HepG2 (cell line): Measurements from ENCODE around the gene ZFAND3. TPM values are rescaled to one million over a fixed set of nuclear protein-coding genes. Genes with fewer than 3 reads are reported as not detected.
A peak's percentile ranks its signal among the peaks of the same experiment; 100 is the strongest.

ENCODE experiments used
- ATF5 ChIP-seq: sonication (generic); formaldehyde crosslinking; IDR thresholded peaks from 2 replicates; pipeline ENCODE4 v1.4.0; 2020; ENCODE audit warnings: mild to moderate bottlenecking, low read depth, missing genetic modification reagents
- DRAP1 ChIP-seq: IDR thresholded peaks from 2 replicates; pipeline ENCODE4 v1.6.1; 2016; ENCODE audit warnings: missing genetic modification reagents, missing compliant biosample characterization
- EP300 ChIP-seq, 3 experiments: sonication (generic) in 1 of 3; formaldehyde crosslinking in 1 of 3; IDR thresholded peaks; 2 replicates each; pipeline versions ENCODE4 v1.5.1 to v1.6.1; 2011 to 2020; ENCODE audit warnings: low read depth in 2 of 3, low read length in 2 of 3, borderline replicate concordance in 1 of 3, improper control_type of control experiment in 1 of 3, mild to moderate bottlenecking in 1 of 3, missing genetic modification reagents in 1 of 3, moderate library complexity in 1 of 3
- HNF4A ChIP-seq: sonication (generic); formaldehyde crosslinking; IDR thresholded peaks from 2 replicates; pipeline ENCODE4 v1.4.0; 2020; ENCODE audit warnings: missing genetic modification reagents
- JUND ChIP-seq: sonication (generic); formaldehyde crosslinking; IDR thresholded peaks from 2 replicates; pipeline ENCODE4 v1.8.0; 2022; ENCODE audit warnings: mild to moderate bottlenecking, missing genetic modification reagents
- LRRFIP1 ChIP-seq: sonication (generic); formaldehyde crosslinking; conservative IDR thresholded peaks from 2 replicates; pipeline ENCODE4 v1.4.0; 2020; ENCODE audit warnings: missing genetic modification reagents
- NCOA5 ChIP-seq: sonication (generic); formaldehyde crosslinking; IDR thresholded peaks from 2 replicates; pipeline ENCODE4 v1.4.0; 2020; ENCODE audit warnings: missing genetic modification reagents
- PPARG ChIP-seq: conservative IDR thresholded peaks from 2 replicates; pipeline ENCODE4 v1.6.1; 2016; ENCODE audit warnings: missing biosample characterization, missing genetic modification reagents
- RARA ChIP-seq: IDR thresholded peaks from 2 replicates; pipeline ENCODE4 v1.6.1; 2016; ENCODE audit warnings: missing genetic modification reagents, missing compliant biosample characterization
- REST ChIP-seq, 2 experiments: IDR thresholded peaks; 2 replicates each; pipeline ENCODE4 v1.6.1; 2011 to 2012; ENCODE audit warnings: low read length in 2 of 2, borderline replicate concordance in 1 of 2, low read depth in 1 of 2, mild to moderate bottlenecking in 1 of 2, moderate library complexity in 1 of 2
- RXRB ChIP-seq: IDR thresholded peaks from 2 replicates; pipeline ENCODE4 v1.6.1; 2016; ENCODE audit warnings: borderline replicate concordance, missing genetic modification reagents, missing compliant biosample characterization
- SAP130 ChIP-seq: IDR thresholded peaks from 2 replicates; pipeline ENCODE4 v1.6.1; 2016; ENCODE audit warnings: low read depth
- SPEN ChIP-seq: sonication (generic); formaldehyde crosslinking; IDR thresholded peaks from 2 replicates; pipeline ENCODE4 v1.5.1; 2020; ENCODE audit warnings: low read depth, mild to moderate bottlenecking, missing genetic modification reagents
- USF2 ChIP-seq, 2 experiments: sonication (generic) in 1 of 2; formaldehyde crosslinking in 1 of 2; IDR thresholded peaks; 2 replicates each; pipeline versions ENCODE4 v1.5.1 to v1.6.1; 2011 to 2020; ENCODE audit warnings: borderline replicate concordance in 1 of 2, low read depth in 1 of 2, low read length in 1 of 2, mild to moderate bottlenecking in 1 of 2, missing genetic modification reagents in 1 of 2, moderate library complexity in 1 of 2
- ZBTB1 ChIP-seq: sonication (generic); formaldehyde crosslinking; IDR thresholded peaks from 2 replicates; pipeline ENCODE4 v1.4.0; 2020; ENCODE audit warnings: missing genetic modification reagents, borderline replicate concordance
- ZNF205 ChIP-seq: IDR thresholded peaks from 2 replicates; pipeline ENCODE4 v1.6.1; 2018; ENCODE audit warnings: missing biosample characterization, missing genetic modification reagents
- ZNF235 ChIP-seq: sonication (generic); formaldehyde crosslinking; IDR thresholded peaks from 2 replicates; pipeline ENCODE4 v1.8.1; 2023; ENCODE audit warnings: mild to moderate bottlenecking, missing genetic modification reagents, borderline replicate concordance
- ZNF30 ChIP-seq: sonication (generic); formaldehyde crosslinking; IDR thresholded peaks from 2 replicates; pipeline ENCODE4 v1.5.0; 2020; ENCODE audit warnings: mild to moderate bottlenecking, missing genetic modification reagents
- ZNF792 ChIP-seq: IDR thresholded peaks from 2 replicates; pipeline ENCODE4 v1.6.1; 2016
- polyA plus RNA-seq, 8 experiments: library from polyadenylated mRNA; depleted of rRNA in 3 of 8; stranded (reverse) in 7 of 8; unstranded in 1 of 8; fragments of >200 nt; fragmentation: Illumina TruSeq in 4 of 8; extraction: Trizol in 4 of 8; gene quantifications; 2 replicates each; pipeline versions ENCODE4 v1.2.1 to v1.2.3, GENCODE V29; 2011 to 2016; ENCODE audit warnings: low read depth in 4 of 8, missing spikeins in 1 of 8, mixed read lengths in 1 of 8; ENCODE audit not compliant: insufficient read depth in 1 of 8
- total RNA-seq, 5 experiments: library from RNA; depleted of rRNA; stranded (reverse); fragments of >200 nt; fragmentation: Illumina TruSeq; extraction: Trizol; gene quantifications; 2 replicates each; pipeline ENCODE4 v1.2.3, GENCODE V29; 2016; ENCODE audit warnings: low read depth in 1 of 5

The ZFAND3 gene
- total and polyA plus RNA-seq, 2 of the 13 experiments (the other 11 are each of a cell fraction or from before 2014, with no cell fraction given), result 16.4 to 17.1 TPM

GRCh38 chr6:37816599-37817375, 2.7 kb upstream of the ZFAND3 start (continued):
- no peak for TF ChIP-seq REST (IDR thresholded peaks at IDR 0.05; ENCODE audit: borderline replicate concordance in 1 of 2, low read depth in 1 of 2, low read length in 2 of 2)
- TF ChIP-seq USF2 (IDR thresholded peaks at IDR 0.05; ENCODE audit: low read depth, low read length), result no peak
- TF ChIP-seq USF2 (CRISPR knock-in tag; IDR thresholded peaks at IDR 0.05; ENCODE audit: borderline replicate concordance), result no peak
- peak; percentile 55 for TF ChIP-seq HNF4A
- TF ChIP-seq JUND (CRISPR knock-in tag), result no peak
- TF ChIP-seq RARA (CRISPR knock-in tag), result peak; percentile 33; the same call in 1 of the 2 replicates
- TF ChIP-seq LRRFIP1 (CRISPR knock-in tag), result no peak
- no peak for TF ChIP-seq ZBTB1 (CRISPR knock-in tag)
- TF ChIP-seq ATF5 (CRISPR knock-in tag), result no peak
- TF ChIP-seq PPARG (CRISPR knock-in tag), result peak; percentile 88
- no peak for TF ChIP-seq ZNF235
- 0 out of 2 replicates have a peak, but pooled peaks have one; percentile 15 for TF ChIP-seq DRAP1 (CRISPR knock-in tag)
- peak; percentile 55 for TF ChIP-seq RXRB (CRISPR knock-in tag)
- TF ChIP-seq EP300 (IDR thresholded peaks at IDR 0.05; ENCODE audit: low read depth in 2 of 2, low read length in 2 of 2), result no peak
- TF ChIP-seq EP300 (CRISPR knock-in tag; IDR thresholded peaks at IDR 0.05; ENCODE audit: borderline replicate concordance), result no peak
- no peak for TF ChIP-seq ZNF205 (CRISPR knock-in tag)
- TF ChIP-seq SAP130 (CRISPR knock-in tag), result 0 out of 2 replicates have a peak, but pooled peaks have one; percentile 20
- no peak for TF ChIP-seq SPEN (CRISPR knock-in tag)
- no peak for TF ChIP-seq ZNF30 (CRISPR knock-in tag)
- TF ChIP-seq NCOA5 (CRISPR knock-in tag), result no peak
- no peak for TF ChIP-seq ZNF792 (CRISPR knock-in tag)
